ENCODE data around the gene ANKRD34A. TPM values are rescaled to one million over a fixed set of nuclear protein-coding genes. Genes with fewer than 3 reads are reported as not detected.

ANKRD34A gene
- total RNA-seq, 1 experiment from 2014 or later, result 0.50 TPM

- CTCF ChIA-PET, result interaction anchor here (1.5 to 4.7 kb wide), 3 partner anchors 29 to 119 kb away, joined by 4 to 24 read pairs (median 5); partner anchors contain the start of gene PIAS3
- Histone ChIP-seq H3K27ac (peak overlapping the region; percentile 100), H3K79me2 (ENCODE audit: low read depth) (no peaks in the 10 kb centered on the region), H2AFZ (no peak overlapping the region), H3K4me3 (peak overlapping the region; percentile 55), H3K4me2 (peak overlapping the region; percentile 89), H3K36me3 (ENCODE audit: low read depth) (no peaks in the 10 kb centered on the region), H3K4me1 (replicated peaks; ENCODE audit: insufficient read depth) (peaks cover 43% of the 10 kb centered on the region), H4K20me1 (ENCODE audit: insufficient read depth) (no peaks in the 10 kb centered on the region), H3K9me2 (ENCODE audit: insufficient read depth) (no peaks in the 10 kb centered on the region), H3F3A (ENCODE audit: insufficient read depth, low read depth) (peaks cover 27% of the 10 kb centered on the region), H3K9me3 (ENCODE audit: insufficient read depth, low read depth) (no peaks in the 10 kb centered on the region), H3K27me3 (ENCODE audit: insufficient read depth, low read depth) (no peaks in the 10 kb centered on the region)
- BruUV-seq (replicated peaks), result no TSS peak
- TF ChIP-seq EZH2 (IDR thresholded peaks at IDR 0.05; ENCODE audit: low read depth) (no peak), CTCF (conservative IDR thresholded peaks at IDR 0.05) (no peak)
- DNase-seq, result peak in 1 of 2 experiments; percentile 33
- POLR2A ChIA-PET (ENCODE audit: unreplicated experiment), result interaction anchor here (0.7 kb wide), 1 partner anchor 1566 kb away, joined by 3 read pairs; no protein-coding TSS in a partner anchor
- intact Hi-C loops (cut with micrococcal nuclease; ENCODE audit: unreplicated experiment), result loop anchor here (2.0 to 5.0 kb wide), 3 partner anchors 28 to 61 kb away; partner anchors contain the start of gene PEX11B
Measured at GRCh38 chr1:145978471-145978853, 14.1 kb upstream of the ANKRD34A start.

- Histone ChIP-seq H3K9me3 (ENCODE audit: insufficient read depth, low read depth) (no peaks in the 10 kb centered on the region), H3K79me2 (ENCODE audit: low read depth) (no peaks in the 10 kb centered on the region), H3F3A (ENCODE audit: insufficient read depth, low read depth) (peaks cover 27% of the 10 kb centered on the region), H3K4me1 (replicated peaks; ENCODE audit: insufficient read depth) (peaks cover 37% of the 10 kb centered on the region), H3K27ac (peak overlapping the region; percentile 100), H3K4me2 (peak overlapping the region; percentile 89), H4K20me1 (ENCODE audit: insufficient read depth) (no peaks in the 10 kb centered on the region), H2AFZ (0 out of 2 replicates have a peak overlapping the region, but pooled peaks have one; percentile 45), H3K9me2 (ENCODE audit: insufficient read depth) (no peaks in the 10 kb centered on the region), H3K27me3 (ENCODE audit: insufficient read depth, low read depth) (no peaks in the 10 kb centered on the region), H3K4me3 (peak overlapping the region; percentile 55; the same call in 1 of the 2 replicates), H3K36me3 (ENCODE audit: low read depth) (no peaks in the 10 kb centered on the region)
- BruUV-seq (replicated peaks), result no TSS peak
- TF ChIP-seq EZH2 (IDR thresholded peaks at IDR 0.05; ENCODE audit: low read depth), result no peak
- TF ChIP-seq CTCF (conservative IDR thresholded peaks at IDR 0.05), result peak; percentile 91
- intact Hi-C loops (cut with micrococcal nuclease; ENCODE audit: unreplicated experiment), result loop anchor here (2.0 to 5.0 kb wide), 3 partner anchors 29 to 60 kb away; partner anchors contain the start of gene PEX11B
- DNase-seq, result peak; percentile 52 to 77
- POLR2A ChIA-PET (ENCODE audit: unreplicated experiment), result interaction anchor here (0.7 kb wide), 2 partner anchors 12 to 1566 kb away, joined by 3 to 4 read pairs; no protein-coding TSS in a partner anchor
- CTCF ChIA-PET, result interaction anchor here (0.6 to 4.7 kb wide), 5 partner anchors 20 to 133 kb away, joined by 3 to 24 read pairs (median 6); partner anchors contain the start of genes NUDT17 and PIAS3
Measured at GRCh38 chr1:145977486-145978470, 13.4 kb upstream of the ANKRD34A start.

DNA sequence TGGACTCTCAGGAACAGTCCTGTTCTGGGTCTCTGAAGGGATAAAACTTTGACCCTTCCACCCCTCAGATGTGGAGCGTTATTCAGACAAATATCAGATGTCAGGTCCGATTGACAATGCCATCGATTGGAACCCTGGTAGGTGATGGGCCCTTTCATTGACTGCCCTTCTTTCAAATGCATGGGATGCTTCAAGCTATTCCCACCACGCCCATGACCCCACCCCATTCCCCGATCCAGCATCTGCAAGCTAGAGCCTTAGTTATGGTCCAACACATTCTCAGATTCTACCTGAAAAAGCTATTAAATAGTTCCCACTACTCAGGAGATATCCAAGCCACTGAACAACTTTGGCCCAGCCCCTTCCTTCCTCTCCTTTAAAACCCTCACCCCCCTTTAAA lies 12.6 kb upstream of the ANKRD34A start:
- ChIA-PET CTCF (interaction anchor here (1.5 to 4.7 kb wide), 2 partner anchors 30 to 85 kb away, joined by 4 to 24 read pairs; no protein-coding TSS in a partner anchor), POLR2A (ENCODE audit: unreplicated experiment) (no interaction called here)
- TF ChIP-seq EZH2 (IDR thresholded peaks at IDR 0.05; ENCODE audit: low read depth) (no peak), CTCF (conservative IDR thresholded peaks at IDR 0.05) (no peak)
- intact Hi-C loops (cut with micrococcal nuclease; ENCODE audit: unreplicated experiment), result loop anchor here (5.0 kb wide), 1 partner anchor 60 kb away; the partner anchor contains the start of gene PEX11B
- no peaks in the 10 kb centered on the region for H3K9me2 ChIP-seq (ENCODE audit: insufficient read depth)
- no peak for DNase-seq
- H3K27ac ChIP-seq, result no peak overlapping the region
- BruUV-seq (replicated peaks), result no TSS peak
- no peak overlapping the region for H2AFZ ChIP-seq
- H3K4me3 ChIP-seq, result no peak overlapping the region
- H4K20me1 ChIP-seq (ENCODE audit: insufficient read depth), result no peaks in the 10 kb centered on the region
- H3K27me3 ChIP-seq (ENCODE audit: insufficient read depth, low read depth), result no peaks in the 10 kb centered on the region
- H3F3A ChIP-seq (ENCODE audit: insufficient read depth, low read depth), result peaks cover 27% of the 10 kb centered on the region
- H3K4me1 ChIP-seq (replicated peaks; ENCODE audit: insufficient read depth), result peaks cover 34% of the 10 kb centered on the region
- peak overlapping the region; percentile 89; the same call in 1 of the 2 replicates for H3K4me2 ChIP-seq
- no peaks in the 10 kb centered on the region for H3K36me3 ChIP-seq (ENCODE audit: low read depth)
- H3K9me3 ChIP-seq (ENCODE audit: insufficient read depth, low read depth), result no peaks in the 10 kb centered on the region
- H3K79me2 ChIP-seq (ENCODE audit: low read depth), result no peaks in the 10 kb centered on the region

Data from PC-9 (cell line).